GM10266 (cell line): ENCODE data around the gene RIPK4.

Experiments used
- DNase-seq: peaks from one replicate; pipeline ENCODE4 v3.0.0; 2012; ENCODE audit errors: extremely low spot score
- TF ChIP-seq, protein P1 (sequence below): IDR thresholded peaks from 2 replicates; pipeline ENCODE4 v1.5.1; 2012; ENCODE audit warnings: mild to moderate bottlenecking, low read depth; ENCODE audit not compliant: control insufficient read depth, insufficient read depth; ENCODE audit errors: missing control alignments

The RIPK4 gene

DNA sequence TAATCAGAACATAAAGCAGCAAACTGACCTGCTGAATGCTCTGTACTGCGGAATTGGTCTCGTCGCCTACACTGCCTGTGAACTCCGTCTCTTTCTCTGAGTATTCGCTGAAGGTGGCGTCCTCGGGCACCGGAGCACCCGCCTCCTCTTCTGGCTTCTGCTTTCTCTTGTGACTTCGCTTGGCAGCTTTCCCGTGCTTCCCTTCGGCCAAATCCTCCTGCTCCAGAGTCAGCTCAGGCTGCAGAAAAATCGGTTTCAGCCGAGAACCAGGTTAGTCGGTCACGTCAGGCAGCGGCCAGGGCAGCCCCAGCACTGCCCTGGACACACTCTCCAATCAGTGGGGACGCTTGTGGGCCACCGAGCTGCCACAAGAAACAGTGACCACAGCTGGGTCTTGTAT, 35.8 kb upstream of the RIPK4 start:
- DNase-seq = no peak
- TF ChIP-seq, protein P1, sequence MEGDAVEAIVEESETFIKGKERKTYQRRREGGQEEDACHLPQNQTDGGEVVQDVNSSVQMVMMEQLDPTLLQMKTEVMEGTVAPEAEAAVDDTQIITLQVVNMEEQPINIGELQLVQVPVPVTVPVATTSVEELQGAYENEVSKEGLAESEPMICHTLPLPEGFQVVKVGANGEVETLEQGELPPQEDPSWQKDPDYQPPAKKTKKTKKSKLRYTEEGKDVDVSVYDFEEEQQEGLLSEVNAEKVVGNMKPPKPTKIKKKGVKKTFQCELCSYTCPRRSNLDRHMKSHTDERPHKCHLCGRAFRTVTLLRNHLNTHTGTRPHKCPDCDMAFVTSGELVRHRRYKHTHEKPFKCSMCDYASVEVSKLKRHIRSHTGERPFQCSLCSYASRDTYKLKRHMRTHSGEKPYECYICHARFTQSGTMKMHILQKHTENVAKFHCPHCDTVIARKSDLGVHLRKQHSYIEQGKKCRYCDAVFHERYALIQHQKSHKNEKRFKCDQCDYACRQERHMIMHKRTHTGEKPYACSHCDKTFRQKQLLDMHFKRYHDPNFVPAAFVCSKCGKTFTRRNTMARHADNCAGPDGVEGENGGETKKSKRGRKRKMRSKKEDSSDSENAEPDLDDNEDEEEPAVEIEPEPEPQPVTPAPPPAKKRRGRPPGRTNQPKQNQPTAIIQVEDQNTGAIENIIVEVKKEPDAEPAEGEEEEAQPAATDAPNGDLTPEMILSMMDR = no peak

DNA sequence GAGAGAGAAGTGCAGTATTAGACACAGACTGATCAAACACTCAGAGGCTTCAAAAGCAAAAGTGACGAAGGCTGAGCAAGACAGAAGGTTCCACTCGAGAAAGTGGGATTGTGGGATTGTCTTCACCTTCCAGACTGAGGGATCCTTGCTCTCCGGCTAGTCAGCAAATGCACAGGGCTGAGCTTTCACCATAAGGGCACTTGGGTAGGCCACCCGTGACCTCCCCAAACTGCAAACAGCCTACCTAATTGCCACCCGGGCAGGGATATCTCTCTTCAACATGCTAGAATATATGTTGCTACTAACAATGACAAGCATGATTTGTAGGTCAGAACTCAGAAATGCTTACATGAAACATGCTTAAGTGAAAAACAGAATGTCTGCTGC, 35.3 kb upstream of the RIPK4 start:
- no peak for DNase-seq
- TF ChIP-seq, protein P1 = no peak

DNA sequence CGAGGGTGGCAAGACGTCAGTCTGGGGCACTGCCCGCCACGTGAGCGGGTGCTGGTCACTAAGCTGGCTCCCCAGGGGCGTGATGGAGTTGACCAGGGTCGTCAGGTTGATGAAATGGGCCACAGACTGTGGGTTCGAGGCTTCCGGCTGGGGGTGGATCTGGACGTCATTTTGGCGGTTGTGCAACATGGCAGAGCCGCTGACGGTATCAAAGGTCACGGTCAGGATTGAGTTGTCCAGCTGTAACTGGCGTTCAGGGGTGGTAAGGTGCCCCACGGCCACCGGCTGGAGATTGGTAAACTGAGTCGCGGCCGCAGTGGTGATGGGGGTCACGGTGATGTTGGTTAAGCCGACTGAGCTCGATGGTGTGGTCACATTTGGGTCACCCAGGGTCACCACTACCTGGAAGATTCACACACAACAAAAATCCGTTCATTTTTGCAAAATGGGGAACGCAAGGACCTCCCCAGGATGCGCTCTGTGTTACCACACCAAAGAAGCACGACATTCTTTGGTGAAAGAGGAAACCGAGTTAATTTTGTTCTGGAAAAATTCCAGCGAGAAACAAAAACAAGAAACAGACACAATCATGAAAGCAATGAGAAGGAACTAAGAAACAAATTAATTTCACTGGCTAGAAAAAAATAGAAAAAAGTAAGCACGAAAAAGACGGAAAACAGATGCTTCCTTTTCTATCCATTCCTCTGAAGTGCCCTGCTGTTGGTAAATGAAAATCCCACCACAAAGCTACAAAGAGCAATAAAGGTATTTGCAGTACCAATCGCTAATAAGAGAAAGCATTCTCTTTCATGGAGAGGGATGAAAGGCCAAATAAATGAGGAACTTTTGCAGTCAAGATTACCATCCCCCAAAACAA, 34.7 kb upstream of the RIPK4 start:
- TF ChIP-seq, protein P1 = no peak
- DNase-seq = no peak

DNA sequence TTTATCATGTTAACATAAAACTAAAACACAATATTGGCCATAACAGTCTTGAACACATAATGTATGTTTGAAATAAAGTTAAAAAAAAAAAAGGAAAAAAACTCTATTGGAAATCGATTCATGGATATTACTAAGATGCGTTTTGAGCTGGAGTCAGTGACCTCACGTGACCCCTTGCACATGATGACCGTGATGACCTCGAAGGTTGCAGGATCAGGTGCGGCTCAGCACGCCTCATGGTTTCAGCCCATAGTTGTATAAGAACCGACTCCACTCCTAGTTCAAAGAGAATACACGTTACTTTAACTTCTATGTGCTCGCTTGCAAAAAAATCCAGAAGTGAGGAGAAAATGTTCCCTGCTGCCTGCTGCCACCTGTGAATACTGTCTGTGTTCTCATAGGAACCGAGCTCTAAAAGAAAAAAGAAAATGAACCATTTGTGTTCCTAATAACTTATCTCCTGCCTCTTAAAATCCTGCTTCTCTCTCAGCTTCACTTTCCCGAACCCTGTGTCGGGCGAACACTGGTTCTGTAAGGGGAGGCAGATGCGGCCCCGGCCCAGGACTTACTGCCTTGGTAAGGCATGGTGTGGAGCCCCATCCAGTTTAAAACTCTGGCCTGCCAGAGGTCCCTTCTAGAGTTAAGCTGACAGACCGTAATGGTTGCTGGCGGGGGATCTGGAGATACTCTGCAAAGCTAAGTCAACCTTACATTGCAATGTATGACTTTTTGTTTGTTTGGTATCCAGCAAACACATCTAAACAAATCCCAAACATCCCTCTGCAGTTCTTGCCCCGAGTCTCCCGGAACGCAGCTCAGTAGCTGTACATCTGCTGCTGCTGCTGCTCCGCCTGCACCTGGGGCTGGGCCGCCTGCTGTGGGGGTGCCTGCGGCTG, 33.8 kb upstream of the RIPK4 start:
- TF ChIP-seq, protein P1 = no peak
- DNase-seq = no peak

DNA sequence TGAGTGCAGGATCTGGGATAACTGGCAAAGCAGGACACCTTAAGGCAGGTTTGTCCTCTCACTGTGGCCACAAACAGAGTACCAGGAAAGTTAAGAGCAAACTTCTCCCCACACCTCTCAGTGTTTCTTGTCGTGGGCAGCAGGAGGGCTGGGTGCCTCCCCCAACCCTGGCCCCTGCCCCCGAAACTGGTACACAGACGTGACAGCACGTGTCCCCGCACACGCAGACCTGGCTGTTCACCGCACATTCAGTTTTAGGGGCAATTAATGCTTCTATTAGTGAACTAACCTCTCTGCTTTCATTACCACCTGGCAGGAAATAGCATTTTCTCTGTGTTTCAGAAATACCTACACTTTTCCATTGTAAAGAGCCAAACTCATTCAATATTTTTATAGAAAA, 32.9 kb upstream of the RIPK4 start:
- DNase-seq = no peak
- TF ChIP-seq, protein P1 = no peak

DNA sequence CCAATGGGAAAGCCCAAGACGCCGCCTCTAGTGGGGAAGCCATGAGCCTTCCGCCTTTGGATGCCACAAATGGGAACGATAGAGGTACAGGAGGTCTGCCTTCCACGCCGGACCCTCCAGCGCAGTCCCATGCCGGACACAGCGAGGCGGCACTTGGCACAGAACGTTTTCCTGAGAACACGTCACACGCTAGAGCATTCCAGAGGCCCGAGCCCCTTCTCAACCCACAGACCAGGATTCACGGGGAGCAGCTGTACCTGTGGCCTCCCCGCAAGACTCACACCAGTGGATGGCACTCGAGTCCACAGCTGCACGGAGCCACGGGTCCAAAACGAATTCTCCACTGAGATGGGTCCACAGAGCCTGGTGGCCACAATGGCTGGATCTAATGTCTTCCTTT, 31.5 kb upstream of the RIPK4 start:
- DNase-seq = no peak
- TF ChIP-seq, protein P1 = no peak

DNA sequence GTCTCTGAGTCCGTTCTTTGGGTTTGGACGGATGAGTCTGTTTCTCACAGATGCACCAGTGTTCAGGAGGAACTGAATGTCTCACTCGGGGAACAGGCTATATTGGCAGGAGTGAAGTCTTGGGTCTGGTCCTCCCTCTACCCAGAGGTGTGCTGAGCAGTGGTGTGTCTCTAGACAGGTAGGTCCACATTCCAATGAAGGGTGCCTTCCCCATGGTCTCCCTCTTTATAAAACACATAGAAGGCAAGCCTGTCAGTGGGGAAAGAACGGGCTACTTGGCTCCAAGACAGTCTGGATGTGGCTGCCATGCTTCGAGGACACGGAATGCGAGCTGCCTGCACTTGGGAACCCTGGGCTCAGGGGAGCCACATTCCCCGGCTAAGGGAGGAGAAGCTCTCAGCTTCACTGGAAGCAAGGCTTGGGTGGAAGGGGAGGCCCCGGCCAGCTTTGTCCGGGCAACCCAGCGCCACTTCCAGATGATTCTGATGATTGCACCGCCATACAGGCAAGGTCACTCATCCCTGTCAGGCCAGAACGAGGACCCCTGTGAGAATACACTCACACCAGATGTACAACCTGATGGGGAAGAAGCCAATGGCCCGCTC, 29.7 kb upstream of the RIPK4 start:
- DNase-seq = no peak
- TF ChIP-seq, protein P1 = no peak
